Colonic mucosa (tissue), 4 donors: ENCODE measurements around the gene PMEPA1. TPM values are rescaled to one million over a fixed set of nuclear protein-coding genes. Genes with fewer than 3 reads are reported as not detected.

ENCODE experiments used
- DNase-seq: peaks from one replicate; pipeline ENCODE4 v3.0.0-alpha.2; 2020
- H3K27ac ChIP-seq: fragments of 200-600 bp; one replicate; pipeline ENCODE4 v1.8.0; 2021
- H3K27me3 ChIP-seq: fragments of 200-600 bp; one replicate; pipeline ENCODE4 v1.8.0; 2021
- H3K36me3 ChIP-seq: fragments of 200-600 bp; one replicate; pipeline ENCODE4 v1.8.0; 2021
- H3K4me1 ChIP-seq: fragments of 200-600 bp; one replicate; pipeline ENCODE4 v1.8.0; 2021; ENCODE audit warnings: mild to moderate bottlenecking
- H3K4me3 ChIP-seq: fragments of 200-600 bp; one replicate; pipeline ENCODE4 v1.8.0; 2021
- H3K9ac ChIP-seq, 2 donors: one replicate each; pipeline ENCODE4 v1.7.0; 2013; ENCODE audit warnings: control low read depth in 2 of 2, low read depth in 2 of 2, low read length in 2 of 2
- H3K9me3 ChIP-seq: fragments of 200-600 bp; one replicate; pipeline ENCODE4 v1.8.0; 2021
- intact Hi-C: fragments of 100-400 bp; cut with DNase I; formaldehyde crosslinking; loops from one replicate; pipeline ENCODE4 v1.14.1; 2022
- total RNA-seq, 2 donors: library from RNA; stranded (reverse); fragmentation: NEBNext Ultra II Directional in 1 of 2; extraction: Animal tissue kit (Norgen Biotek cat#: 25700) in 1 of 2; gene quantifications; one replicate each; pipeline ENCODE4 v1.2.1, GENCODE V29; 2021
- TF ChIP-seq, protein P1 (sequence below): fragments of 200-600 bp; IDR thresholded peaks from one replicate; pipeline ENCODE4 v1.8.0; 2022; ENCODE audit warnings: antibody characterized with exemption, mild to moderate bottlenecking
- donor health status: healthy.
- donor health status: DM: no; HTN: no; CAD: no.
- donor health status: DM: no; HTN: no; CAD: no.

PMEPA1 gene
- total RNA-seq, 2 donors from 2014 or later: 13.0 to 26.1 TPM

DNA sequence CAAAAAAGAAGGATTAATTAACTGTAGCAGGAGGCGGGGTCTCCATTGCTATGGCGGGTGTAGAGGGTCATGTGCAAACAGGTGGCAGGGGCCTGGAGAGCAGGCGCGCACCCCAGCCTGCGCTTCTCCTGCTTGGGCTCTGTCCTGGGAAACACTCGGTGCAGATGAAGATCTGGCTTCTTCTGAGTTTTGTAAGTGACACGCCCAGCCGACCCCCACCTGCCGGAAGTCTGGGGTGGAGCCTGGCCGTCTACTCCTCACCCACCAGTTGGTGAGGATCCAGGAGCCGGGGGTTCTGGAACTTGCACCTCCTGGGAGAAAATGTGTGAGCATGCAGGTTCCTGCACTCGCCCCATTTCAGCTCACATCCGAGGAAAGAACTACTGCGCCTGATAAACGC is 19.3 kb downstream of the PMEPA1 start:
- Histone ChIP-seq H3K4me1 (peaks cover 13% of the 10 kb centered on the region), H3K4me3 (no peak overlapping the region), H3K9me3 (no peaks in the 10 kb centered on the region), H3K36me3 (no peaks in the 10 kb centered on the region), H3K9ac (no peak overlapping the region), H3K27ac (no peak overlapping the region), H3K27me3 (no peaks in the 10 kb centered on the region)
- no peak for DNase-seq
- intact Hi-C loops: no loop called here
- TF ChIP-seq, protein P1, sequence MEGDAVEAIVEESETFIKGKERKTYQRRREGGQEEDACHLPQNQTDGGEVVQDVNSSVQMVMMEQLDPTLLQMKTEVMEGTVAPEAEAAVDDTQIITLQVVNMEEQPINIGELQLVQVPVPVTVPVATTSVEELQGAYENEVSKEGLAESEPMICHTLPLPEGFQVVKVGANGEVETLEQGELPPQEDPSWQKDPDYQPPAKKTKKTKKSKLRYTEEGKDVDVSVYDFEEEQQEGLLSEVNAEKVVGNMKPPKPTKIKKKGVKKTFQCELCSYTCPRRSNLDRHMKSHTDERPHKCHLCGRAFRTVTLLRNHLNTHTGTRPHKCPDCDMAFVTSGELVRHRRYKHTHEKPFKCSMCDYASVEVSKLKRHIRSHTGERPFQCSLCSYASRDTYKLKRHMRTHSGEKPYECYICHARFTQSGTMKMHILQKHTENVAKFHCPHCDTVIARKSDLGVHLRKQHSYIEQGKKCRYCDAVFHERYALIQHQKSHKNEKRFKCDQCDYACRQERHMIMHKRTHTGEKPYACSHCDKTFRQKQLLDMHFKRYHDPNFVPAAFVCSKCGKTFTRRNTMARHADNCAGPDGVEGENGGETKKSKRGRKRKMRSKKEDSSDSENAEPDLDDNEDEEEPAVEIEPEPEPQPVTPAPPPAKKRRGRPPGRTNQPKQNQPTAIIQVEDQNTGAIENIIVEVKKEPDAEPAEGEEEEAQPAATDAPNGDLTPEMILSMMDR: no peak

DNA sequence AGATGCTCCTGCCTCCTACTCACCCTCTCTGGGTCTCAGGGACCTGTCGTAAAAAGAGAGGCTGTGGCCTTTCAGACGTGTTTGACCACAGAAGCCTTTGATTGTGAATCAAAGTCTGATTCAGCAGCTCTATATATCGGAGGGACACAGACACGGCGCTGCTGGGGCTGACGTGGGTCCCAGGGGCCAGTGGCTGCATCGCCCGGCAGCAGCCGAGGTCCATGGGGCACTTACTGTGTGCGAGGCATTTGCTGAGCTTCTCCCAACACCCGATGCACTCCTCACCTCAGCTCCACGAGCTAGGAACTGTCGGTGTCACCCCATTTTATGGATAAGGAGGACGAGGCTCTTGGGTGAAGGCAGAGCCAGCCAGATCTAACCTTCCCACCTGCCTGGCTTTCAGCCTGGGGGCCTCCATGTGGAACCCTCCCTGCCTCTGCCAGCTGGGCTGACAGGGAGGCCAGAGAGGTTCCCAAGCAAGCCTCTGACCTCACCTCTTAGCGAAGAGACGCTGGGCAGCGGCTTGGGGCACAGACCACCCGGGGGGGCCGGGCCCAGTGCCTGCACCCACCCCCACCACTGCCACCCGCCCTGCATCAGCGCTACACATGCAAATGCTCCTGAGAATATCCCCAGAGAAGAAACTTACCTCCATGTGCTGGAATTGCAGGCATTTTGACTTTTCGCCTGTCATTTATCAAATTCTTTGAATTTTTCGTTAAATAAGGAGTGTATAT is 19.9 kb downstream of the PMEPA1 start:
- TF ChIP-seq, protein P1: no peak
- intact Hi-C loops: no loop called here

DNA sequence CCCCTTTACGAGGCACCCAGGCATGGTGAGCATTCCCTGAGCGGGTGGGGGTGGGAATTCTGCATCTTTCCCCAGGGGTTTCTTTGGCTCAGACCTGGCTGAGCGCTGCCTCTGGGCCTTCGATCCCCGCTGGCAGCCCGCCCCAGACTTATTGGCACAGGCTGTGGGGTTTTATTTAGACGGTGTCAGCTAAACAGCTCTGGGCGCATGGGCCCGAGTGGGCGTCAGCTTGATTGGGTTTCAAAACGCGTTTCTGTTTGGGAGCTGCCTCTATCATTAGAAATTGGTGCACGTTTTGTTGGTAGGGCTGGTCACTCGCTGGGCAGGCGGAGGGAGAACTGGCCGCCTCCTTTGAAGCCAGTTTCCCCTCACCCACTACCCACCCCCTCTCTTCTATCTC is 21.0 kb downstream of the PMEPA1 start:
- Histone ChIP-seq H3K27ac (no peak overlapping the region), H3K9me3 (no peaks in the 10 kb centered on the region), H3K27me3 (no peaks in the 10 kb centered on the region), H3K9ac (no peak overlapping the region), H3K4me1 (peaks cover 18% of the 10 kb centered on the region), H3K4me3 (no peak overlapping the region), H3K36me3 (no peaks in the 10 kb centered on the region)
- intact Hi-C loops: no loop called here
- no peak for DNase-seq
- TF ChIP-seq, protein P1: no peak

More for the DNA sequence above, 19.9 kb downstream of the PMEPA1 start:
- H3K9ac ChIP-seq: no peak overlapping the region
- no peaks in the 10 kb centered on the region for H3K36me3 ChIP-seq
- peaks cover 15% of the 10 kb centered on the region for H3K4me1 ChIP-seq
- no peak overlapping the region for H3K27ac ChIP-seq
- H3K27me3 ChIP-seq: no peaks in the 10 kb centered on the region
- no peak for DNase-seq
- H3K4me3 ChIP-seq: no peak overlapping the region
- H3K9me3 ChIP-seq: no peaks in the 10 kb centered on the region

DNA sequence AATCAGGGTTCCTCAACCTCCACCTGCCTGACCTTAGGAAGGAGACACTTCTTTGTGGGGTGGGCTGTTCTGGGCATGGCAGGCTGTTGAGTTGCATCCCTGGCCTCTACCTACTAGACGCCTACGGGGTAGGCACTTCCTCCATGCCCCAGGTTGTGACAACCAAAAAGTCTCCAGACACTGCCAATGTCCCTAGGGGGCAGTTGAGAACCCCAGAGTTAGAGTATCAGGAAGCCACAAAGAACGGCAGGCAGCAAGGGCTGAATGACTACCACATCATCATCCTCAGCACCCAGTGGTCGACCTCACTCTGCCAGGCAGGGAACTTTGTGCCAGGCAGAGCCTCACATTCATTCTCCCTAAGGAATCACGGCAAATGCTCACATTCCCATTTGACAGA is 21.5 kb downstream of the PMEPA1 start:
- Histone ChIP-seq H3K27ac (no peak overlapping the region), H3K4me1 (peaks cover 18% of the 10 kb centered on the region), H3K36me3 (no peaks in the 10 kb centered on the region), H3K9ac (no peak overlapping the region), H3K4me3 (no peak overlapping the region), H3K27me3 (no peaks in the 10 kb centered on the region), H3K9me3 (no peaks in the 10 kb centered on the region)
- no peak for DNase-seq
- TF ChIP-seq, protein P1: no peak
- intact Hi-C loops: no loop called here

DNA sequence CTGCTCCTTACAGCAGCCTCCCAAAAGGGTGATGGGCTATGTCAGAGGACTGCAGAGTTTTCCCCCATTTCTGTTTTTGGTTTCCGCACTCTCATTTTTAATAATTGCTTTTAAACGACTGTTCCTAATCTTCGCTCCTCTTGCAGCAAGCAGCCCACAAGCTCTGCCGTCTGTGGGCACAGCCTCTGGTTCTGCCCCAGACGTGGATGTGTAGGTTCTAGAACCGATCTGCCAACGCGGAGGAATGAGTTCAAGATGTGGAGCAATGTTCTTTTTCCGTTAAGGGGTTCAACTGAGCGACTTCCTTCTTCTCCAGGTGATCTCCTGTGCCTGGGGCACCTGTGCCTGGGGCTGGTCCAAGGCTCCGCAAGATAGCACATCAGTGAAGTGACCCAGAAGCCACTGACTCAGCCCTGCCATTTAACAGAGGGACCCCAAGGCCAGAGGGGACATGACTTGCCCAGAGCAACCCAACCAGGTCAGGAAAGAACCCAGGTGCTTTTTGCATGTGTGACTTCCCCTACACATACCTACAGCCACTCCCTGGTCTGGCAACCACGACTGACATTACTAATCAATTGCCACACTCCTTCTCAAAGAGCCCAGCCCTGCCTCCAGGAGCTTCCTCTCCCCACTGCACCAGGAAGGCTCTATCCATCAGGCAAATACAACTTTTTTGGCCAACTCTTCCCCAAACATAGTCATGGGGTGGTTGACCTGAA is 22.7 kb downstream of the PMEPA1 start:
- H3K4me1 ChIP-seq: peaks cover 18% of the 10 kb centered on the region

More for the DNA sequence above, 22.7 kb downstream of the PMEPA1 start:
- DNase-seq: no peak
- TF ChIP-seq, protein P1: no peak
- H3K9me3 ChIP-seq: no peaks in the 10 kb centered on the region
- intact Hi-C loops: no loop called here
- no peak overlapping the region for H3K4me3 ChIP-seq
- H3K27me3 ChIP-seq: no peaks in the 10 kb centered on the region
- H3K9ac ChIP-seq: no peak overlapping the region
- H3K27ac ChIP-seq: no peak overlapping the region
- no peaks in the 10 kb centered on the region for H3K36me3 ChIP-seq
